Right atrium auricular region (tissue), 2 donors: Measurements from ENCODE around the gene IQGAP2. TPM values are rescaled to one million over a fixed set of nuclear protein-coding genes. Genes with fewer than 3 reads are reported as not detected.

ENCODE experiments used
- DNase-seq: peaks from one replicate; pipeline ENCODE4 v3.0.0-alpha.2; 2019; ENCODE audit warnings: low spot score
- H3K27ac ChIP-seq, 2 donors: fragments of 200-600 bp; sonication (generic); 1 replicate in 1 of 2; 2 replicates in 1 of 2; pipeline ENCODE4 v1.5.1; 2016 to 2019
- H3K27me3 ChIP-seq, 2 donors: fragments of 200-600 bp; sonication (generic); one replicate each; pipeline versions ENCODE4 v1.5.1 to v1.6.0; 2017 to 2019
- H3K36me3 ChIP-seq: fragments of 200-600 bp; sonication (generic); one replicate; pipeline ENCODE4 v1.5.1; 2016
- H3K4me1 ChIP-seq, 2 donors: fragments of 200-600 bp; sonication (generic); one replicate each; pipeline versions ENCODE4 v1.5.1 to v1.6.0; 2017 to 2019
- H3K4me3 ChIP-seq, 2 donors: fragments of 200-600 bp; sonication (generic); 1 replicate in 1 of 2; 2 replicates in 1 of 2; pipeline ENCODE4 v1.5.1; 2017 to 2019; ENCODE audit warnings: mild to moderate bottlenecking in 1 of 2, moderate library complexity in 1 of 2
- H3K9me3 ChIP-seq, 2 donors: fragments of 200-600 bp; sonication (generic); one replicate each; pipeline ENCODE4 v1.5.1; 2019
- CTCF ChIP-seq, 2 donors: fragments of 200-600 bp; sonication (generic); IDR thresholded peaks; one replicate each; pipeline ENCODE4 v1.5.1; 2019; ENCODE audit warnings: antibody characterized with exemption in 2 of 2
- total RNA-seq, 2 donors: library from RNA; depleted of rRNA; stranded (reverse); fragments of >200 nt; gene quantifications; one replicate each; pipeline ENCODE4 v1.1.0, GENCODE V29; 2016

Gene IQGAP2
- total RNA-seq, 2 donors from 2014 or later = 5.4 to 12.3 TPM

GRCh38 chr5:76657683-76658311, 254.7 kb downstream of the IQGAP2 start:
- Histone ChIP-seq H3K4me1 (no peaks in the 10 kb centered on the region), H3K4me3 (no peak overlapping the region), H3K27me3 (no peaks in the 10 kb centered on the region), H3K27ac (no peak overlapping the region), H3K36me3 (no peaks in the 10 kb centered on the region), H3K9me3 (no peaks in the 10 kb centered on the region)
- no peak for TF ChIP-seq CTCF (IDR thresholded peaks at IDR 0.05)
- DNase-seq = no peak

- no peak for TF ChIP-seq CTCF (IDR thresholded peaks at IDR 0.05)
- no peaks in the 10 kb centered on the region for H3K9me3 ChIP-seq
- H3K27me3 ChIP-seq = no peaks in the 10 kb centered on the region
- no peak overlapping the region for H3K27ac ChIP-seq
- no peak overlapping the region for H3K4me3 ChIP-seq
- no peaks in the 10 kb centered on the region for H3K4me1 ChIP-seq
- DNase-seq = no peak
- no peaks in the 10 kb centered on the region for H3K36me3 ChIP-seq
Measured at GRCh38 chr5:76660360-76660759, 257.3 kb downstream of the IQGAP2 start.

GRCh38 chr5:76662521-76662920, 259.4 kb downstream of the IQGAP2 start:
- DNase-seq = no peak
- Histone ChIP-seq H3K4me1 (no peaks in the 10 kb centered on the region), H3K27me3 (no peaks in the 10 kb centered on the region), H3K27ac (no peak overlapping the region), H3K4me3 (no peak overlapping the region), H3K9me3 (no peaks in the 10 kb centered on the region), H3K36me3 (no peaks in the 10 kb centered on the region)
- no peak for TF ChIP-seq CTCF (IDR thresholded peaks at IDR 0.05)

- H3K4me3 ChIP-seq = no peak overlapping the region
- no peak for DNase-seq
- H3K27ac ChIP-seq = no peak overlapping the region
- H3K4me1 ChIP-seq = no peaks in the 10 kb centered on the region
- H3K36me3 ChIP-seq = no peaks in the 10 kb centered on the region
- no peaks in the 10 kb centered on the region for H3K27me3 ChIP-seq
- no peak for TF ChIP-seq CTCF (IDR thresholded peaks at IDR 0.05)
- H3K9me3 ChIP-seq = no peaks in the 10 kb centered on the region
Measured at GRCh38 chr5:76663573-76663972, 260.5 kb downstream of the IQGAP2 start.

GRCh38 chr5:76664079-76664478, 261.0 kb downstream of the IQGAP2 start:
- DNase-seq = no peak
- Histone ChIP-seq H3K36me3 (no peaks in the 10 kb centered on the region), H3K4me3 (no peak overlapping the region), H3K27me3 (no peaks in the 10 kb centered on the region), H3K9me3 (no peaks in the 10 kb centered on the region), H3K27ac (no peak overlapping the region), H3K4me1 (no peaks in the 10 kb centered on the region)
- TF ChIP-seq CTCF (IDR thresholded peaks at IDR 0.05) = no peak

- H3K9me3 ChIP-seq = no peaks in the 10 kb centered on the region
- H3K4me3 ChIP-seq = no peak overlapping the region
- no peak for TF ChIP-seq CTCF (IDR thresholded peaks at IDR 0.05)
- H3K27me3 ChIP-seq = no peaks in the 10 kb centered on the region
- H3K27ac ChIP-seq = no peak overlapping the region
- no peaks in the 10 kb centered on the region for H3K36me3 ChIP-seq
- no peak for DNase-seq
- no peaks in the 10 kb centered on the region for H3K4me1 ChIP-seq
Measured at GRCh38 chr5:76667495-76667894, 264.4 kb downstream of the IQGAP2 start.
